HepG2 (cell line): ENCODE measurements around the gene MAFF. TPM values are rescaled to one million over a fixed set of nuclear protein-coding genes. Genes with fewer than 3 reads are reported as not detected.

Source experiments
- AGO2 ChIP-seq: fragments of 200-400 bp; formaldehyde crosslinking; optimal IDR thresholded peaks from 2 replicates; pipeline ENCODE3; 2017; ENCODE audit warnings: mild to moderate bottlenecking, low read depth, low read length, moderate library complexity
- AKAP8 ChIP-seq: sonication (generic); formaldehyde crosslinking; IDR thresholded peaks from 2 replicates; pipeline ENCODE4 v1.5.1; 2020; ENCODE audit warnings: mild to moderate bottlenecking, missing genetic modification reagents
- ATF3 ChIP-seq: sonication (generic); formaldehyde crosslinking; IDR thresholded peaks from 2 replicates; pipeline ENCODE4 v1.4.0; 2020; ENCODE audit warnings: missing genetic modification reagents
- ATF5 ChIP-seq: sonication (generic); formaldehyde crosslinking; IDR thresholded peaks from 2 replicates; pipeline ENCODE4 v1.4.0; 2020; ENCODE audit warnings: mild to moderate bottlenecking, low read depth, missing genetic modification reagents
- CCDC6 ChIP-seq: sonication (generic); formaldehyde crosslinking; IDR thresholded peaks from 2 replicates; pipeline ENCODE4 v1.8.1; 2022; ENCODE audit warnings: mild to moderate bottlenecking, missing genetic modification reagents, moderate library complexity
- EEA1 ChIP-seq: sonication (generic); formaldehyde crosslinking; IDR thresholded peaks from 2 replicates; pipeline ENCODE4 v1.5.1; 2020; ENCODE audit warnings: mild to moderate bottlenecking, missing genetic modification reagents, borderline replicate concordance
- IKZF4 ChIP-seq: sonication (generic); formaldehyde crosslinking; IDR thresholded peaks from 2 replicates; pipeline ENCODE4 v1.5.1; 2020; ENCODE audit warnings: borderline replicate concordance, mild to moderate bottlenecking, low read depth, missing genetic modification reagents; ENCODE audit errors: not compliant biosample characterization
- MBNL3 ChIP-seq: fragments of 250-450 bp; sonication (Bioruptor Pico); conservative IDR thresholded peaks from 2 replicates; pipeline ENCODE4 v1.8.0; 2022; ENCODE audit warnings: mild to moderate bottlenecking, inconsistent platforms
- MIXL1 ChIP-seq: IDR thresholded peaks from 2 replicates; pipeline ENCODE4 v1.6.1; 2016
- TAF1 ChIP-seq: sonication (generic); formaldehyde crosslinking; IDR thresholded peaks from 2 replicates; pipeline ENCODE4 v1.4.0; 2020; ENCODE audit warnings: missing genetic modification reagents
- TP53 ChIP-seq: sonication (generic); formaldehyde crosslinking; conservative IDR thresholded peaks from 2 replicates; pipeline ENCODE4 v1.4.0; 2020; ENCODE audit warnings: missing genetic modification reagents
- U2AF2 ChIP-seq: fragments of 200-400 bp; formaldehyde crosslinking; IDR thresholded peaks from 2 replicates; pipeline ENCODE4 v1.6.1; 2017; ENCODE audit warnings: low read depth, mild to moderate bottlenecking, low read length
- ZBTB34 ChIP-seq: sonication (generic); formaldehyde crosslinking; IDR thresholded peaks from 2 replicates; pipeline ENCODE4 v1.8.0; 2022; ENCODE audit warnings: mild to moderate bottlenecking, missing genetic modification reagents
- ZHX2 ChIP-seq, 2 experiments: sonication (generic) in 1 of 2; formaldehyde crosslinking in 1 of 2; IDR thresholded peaks; 2 replicates each; pipeline versions ENCODE4 v1.6.1 to v1.9.0; 2014 to 2022; ENCODE audit warnings: antibody characterized with exemption in 1 of 2, borderline replicate concordance in 1 of 2, inconsistent platforms in 1 of 2, low read depth in 1 of 2, missing genetic modification reagents in 1 of 2
- ZNF263 ChIP-seq: sonication (generic); formaldehyde crosslinking; IDR thresholded peaks from 2 replicates; pipeline ENCODE4 v1.4.0; 2020; ENCODE audit warnings: missing genetic modification reagents
- ZNF335 ChIP-seq: sonication (generic); formaldehyde crosslinking; IDR thresholded peaks from 2 replicates; pipeline ENCODE4 v1.4.0; 2020; ENCODE audit warnings: missing genetic modification reagents
- ZNF678 ChIP-seq: sonication (generic); formaldehyde crosslinking; IDR thresholded peaks from 2 replicates; pipeline ENCODE4 v1.4.0; 2020; ENCODE audit warnings: mild to moderate bottlenecking, missing genetic modification reagents
- ZNF710 ChIP-seq: sonication (generic); formaldehyde crosslinking; IDR thresholded peaks from 2 replicates; pipeline ENCODE4 v1.5.0; 2020; ENCODE audit warnings: mild to moderate bottlenecking, missing genetic modification reagents, borderline replicate concordance
- ZSCAN30 ChIP-seq: sonication (generic); formaldehyde crosslinking; IDR thresholded peaks from 2 replicates; pipeline ENCODE4 v1.5.0; 2020; ENCODE audit warnings: mild to moderate bottlenecking, missing genetic modification reagents
- polyA plus RNA-seq, 8 experiments: library from polyadenylated mRNA; depleted of rRNA in 3 of 8; stranded (reverse) in 7 of 8; unstranded in 1 of 8; fragments of >200 nt; fragmentation: Illumina TruSeq in 4 of 8; extraction: Trizol in 4 of 8; gene quantifications; 2 replicates each; pipeline versions ENCODE4 v1.2.1 to v1.2.3, GENCODE V29; 2011 to 2016; ENCODE audit warnings: low read depth in 4 of 8, missing spikeins in 1 of 8, mixed read lengths in 1 of 8; ENCODE audit not compliant: insufficient read depth in 1 of 8
- total RNA-seq, 5 experiments: library from RNA; depleted of rRNA; stranded (reverse); fragments of >200 nt; fragmentation: Illumina TruSeq; extraction: Trizol; gene quantifications; 2 replicates each; pipeline ENCODE4 v1.2.3, GENCODE V29; 2016; ENCODE audit warnings: low read depth in 1 of 5

Gene MAFF
- total and polyA plus RNA-seq, 2 of the 13 experiments (the other 11 are each of a cell fraction or from before 2014, with no cell fraction given): 5.4 to 14.3 TPM

- no peak for TF ChIP-seq ZHX2 (IDR thresholded peaks at IDR 0.05; ENCODE audit: low read depth)
- no peak for TF ChIP-seq ZHX2 (CRISPR knock-in tag; IDR thresholded peaks at IDR 0.05; ENCODE audit: borderline replicate concordance)
- TF ChIP-seq MIXL1 (CRISPR knock-in tag): no peak
- TF ChIP-seq U2AF2: no peak
- no peak for TF ChIP-seq ZNF678 (CRISPR knock-in tag)
- no peak for TF ChIP-seq AKAP8 (CRISPR knock-in tag)
- TF ChIP-seq MBNL3 (CRISPR knock-in tag): no peak
- TF ChIP-seq ZBTB34: no peak
- TF ChIP-seq TAF1 (CRISPR knock-in tag): peak; percentile 45; the same call in 1 of the 2 replicates
- no peak; the same call in 1 of the 2 replicates for TF ChIP-seq CCDC6 (CRISPR knock-in tag)
- TF ChIP-seq ATF3: no peak
- no peak for TF ChIP-seq ZNF710
- no peak for TF ChIP-seq ZNF335 (CRISPR knock-in tag)
- no peak for TF ChIP-seq IKZF4 (CRISPR knock-in tag)
- peak; percentile 41 for TF ChIP-seq AGO2
- no peak for TF ChIP-seq ZSCAN30 (CRISPR knock-in tag)
- no peak for TF ChIP-seq EEA1 (CRISPR knock-in tag)
- 0 out of 2 replicates have a peak, but pooled peaks have one; percentile 29 for TF ChIP-seq TP53
- TF ChIP-seq ATF5 (CRISPR knock-in tag): no peak
- TF ChIP-seq ZNF263 (CRISPR knock-in tag): no peak; the same call in 1 of the 2 replicates
These were observed 20.2 kb upstream of the MAFF start, which contains the start of gene PLA2G6 (continued) for GRCh38 chr22:38181453-38182200.
